Fibroblast of the aortic adventitia (primary cell): ENCODE measurements around the gene COL5A2. TPM values are rescaled to one million over a fixed set of nuclear protein-coding genes. Genes with fewer than 3 reads are reported as not detected.
A peak's percentile ranks its signal among the peaks of the same experiment; 100 is the strongest.

ENCODE experiments used
- DNase-seq: peaks from one replicate; pipeline ENCODE4 v3.0.0-alpha.2; 2010; ENCODE audit warnings: low read depth
- H3K4me3 ChIP-seq: 2 replicates; pipeline ENCODE4 v1.5.1; 2011; ENCODE audit warnings: low read depth, mild to moderate bottlenecking, control low read depth, low read length, moderate library complexity
- small RNA-seq: library from RNA; depleted of rRNA; stranded (forward); fragments of <200 nt; gene quantifications from one replicate; pipeline ENCODE3, GENCODE V24; 2012
- total RNA-seq: library from RNA; depleted of rRNA; stranded (reverse); fragments of >200 nt; gene quantifications from 2 replicates; pipeline ENCODE4 v1.2.3, GENCODE V29; 2012; ENCODE audit warnings: low replicate concordance
- TF ChIP-seq, protein P1 (sequence below): IDR thresholded peaks from 2 replicates; pipeline ENCODE4 v1.5.1; 2011; ENCODE audit warnings: mild to moderate bottlenecking, low read length, control low read depth, inconsistent platforms; ENCODE audit not compliant: insufficient read depth

Gene COL5A2
- total RNA-seq, 1 donor = 133 TPM

DNA sequence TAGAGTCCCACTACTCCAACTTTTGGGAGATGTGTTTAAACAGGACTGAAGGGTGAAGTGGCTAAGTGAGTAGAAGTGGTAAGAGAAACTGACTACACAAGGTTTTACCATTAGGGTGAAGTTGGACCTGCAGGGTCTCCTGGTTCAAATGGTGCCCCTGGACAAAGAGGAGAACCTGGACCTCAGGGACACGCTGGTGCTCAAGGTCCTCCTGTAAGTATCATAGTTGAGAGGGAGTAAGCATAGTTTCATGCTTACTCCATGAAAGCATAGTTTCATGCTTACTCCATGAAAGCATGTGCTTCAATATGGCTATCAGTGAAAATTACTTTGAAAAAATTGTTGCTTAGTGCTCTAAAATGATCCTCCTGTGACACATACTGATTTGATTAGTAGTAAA lies 186.3 kb downstream of the COL5A2 start:
- TF ChIP-seq, protein P1, sequence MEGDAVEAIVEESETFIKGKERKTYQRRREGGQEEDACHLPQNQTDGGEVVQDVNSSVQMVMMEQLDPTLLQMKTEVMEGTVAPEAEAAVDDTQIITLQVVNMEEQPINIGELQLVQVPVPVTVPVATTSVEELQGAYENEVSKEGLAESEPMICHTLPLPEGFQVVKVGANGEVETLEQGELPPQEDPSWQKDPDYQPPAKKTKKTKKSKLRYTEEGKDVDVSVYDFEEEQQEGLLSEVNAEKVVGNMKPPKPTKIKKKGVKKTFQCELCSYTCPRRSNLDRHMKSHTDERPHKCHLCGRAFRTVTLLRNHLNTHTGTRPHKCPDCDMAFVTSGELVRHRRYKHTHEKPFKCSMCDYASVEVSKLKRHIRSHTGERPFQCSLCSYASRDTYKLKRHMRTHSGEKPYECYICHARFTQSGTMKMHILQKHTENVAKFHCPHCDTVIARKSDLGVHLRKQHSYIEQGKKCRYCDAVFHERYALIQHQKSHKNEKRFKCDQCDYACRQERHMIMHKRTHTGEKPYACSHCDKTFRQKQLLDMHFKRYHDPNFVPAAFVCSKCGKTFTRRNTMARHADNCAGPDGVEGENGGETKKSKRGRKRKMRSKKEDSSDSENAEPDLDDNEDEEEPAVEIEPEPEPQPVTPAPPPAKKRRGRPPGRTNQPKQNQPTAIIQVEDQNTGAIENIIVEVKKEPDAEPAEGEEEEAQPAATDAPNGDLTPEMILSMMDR = no peak
- no peak for DNase-seq
- H3K4me3 ChIP-seq = no peak overlapping the region

DNA sequence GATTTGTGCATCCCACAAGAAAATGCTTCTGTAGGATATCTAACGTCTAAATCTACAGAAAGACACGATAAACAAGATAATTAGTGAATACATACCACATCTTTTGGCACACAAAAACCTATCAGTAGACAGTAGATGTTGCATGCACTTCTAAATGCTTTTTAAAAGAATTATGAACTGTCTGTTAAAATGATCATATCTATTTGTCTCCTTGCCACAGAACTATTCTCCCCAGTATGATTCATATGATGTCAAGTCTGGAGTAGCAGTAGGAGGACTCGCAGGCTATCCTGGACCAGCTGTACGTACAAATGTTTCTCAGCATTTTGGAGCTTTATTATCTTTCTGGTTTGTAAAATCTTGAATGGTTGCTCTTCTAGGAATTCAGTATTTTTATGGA lies 192.7 kb downstream of the COL5A2 start:
- peak; percentile 72 for DNase-seq
- no peak overlapping the region for H3K4me3 ChIP-seq
- TF ChIP-seq, protein P1 = no peak

DNA sequence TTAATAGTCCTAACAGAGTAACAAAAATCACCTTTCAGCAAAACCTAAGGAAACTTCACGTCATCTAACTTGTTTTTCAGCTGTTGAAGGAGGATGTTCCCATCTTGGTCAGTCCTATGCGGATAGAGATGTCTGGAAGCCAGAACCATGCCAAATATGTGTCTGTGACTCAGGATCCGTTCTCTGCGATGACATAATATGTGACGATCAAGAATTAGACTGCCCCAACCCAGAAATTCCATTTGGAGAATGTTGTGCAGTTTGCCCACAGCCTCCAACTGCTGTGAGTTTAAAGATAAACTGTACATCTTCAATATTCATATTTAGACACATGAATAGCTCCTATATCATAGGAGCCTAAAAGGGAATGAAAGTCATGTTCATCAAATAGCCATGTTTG lies 194.9 kb downstream of the COL5A2 start:
- H3K4me3 ChIP-seq = peak overlapping the region; percentile 40
- TF ChIP-seq, protein P1 = no peak
- peak; percentile 97 for DNase-seq

DNA sequence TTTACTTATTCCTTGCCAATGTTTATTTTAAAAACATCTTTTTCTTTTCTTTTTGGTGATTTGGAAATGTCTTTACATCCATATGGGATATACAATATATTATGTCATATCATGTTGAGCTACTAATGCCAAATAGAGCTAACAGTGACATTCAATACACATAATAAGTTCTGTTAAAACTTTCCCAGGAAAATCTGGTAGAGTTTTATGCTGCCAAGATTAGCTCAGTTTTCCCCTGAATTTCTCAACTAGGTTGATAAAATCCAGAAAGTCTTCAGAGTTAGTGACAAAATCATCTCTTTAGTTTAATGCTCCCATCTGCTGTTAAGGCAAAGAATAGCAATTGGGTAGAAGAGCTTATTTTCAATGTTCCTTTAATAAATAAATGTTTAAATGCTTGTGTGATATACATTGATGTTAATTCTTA lies 195.5 kb downstream of the COL5A2 start:
- TF ChIP-seq, protein P1 = peak; percentile 48
- DNase-seq = peak; percentile 88
- H3K4me3 ChIP-seq = peak overlapping the region; percentile 1

DNA sequence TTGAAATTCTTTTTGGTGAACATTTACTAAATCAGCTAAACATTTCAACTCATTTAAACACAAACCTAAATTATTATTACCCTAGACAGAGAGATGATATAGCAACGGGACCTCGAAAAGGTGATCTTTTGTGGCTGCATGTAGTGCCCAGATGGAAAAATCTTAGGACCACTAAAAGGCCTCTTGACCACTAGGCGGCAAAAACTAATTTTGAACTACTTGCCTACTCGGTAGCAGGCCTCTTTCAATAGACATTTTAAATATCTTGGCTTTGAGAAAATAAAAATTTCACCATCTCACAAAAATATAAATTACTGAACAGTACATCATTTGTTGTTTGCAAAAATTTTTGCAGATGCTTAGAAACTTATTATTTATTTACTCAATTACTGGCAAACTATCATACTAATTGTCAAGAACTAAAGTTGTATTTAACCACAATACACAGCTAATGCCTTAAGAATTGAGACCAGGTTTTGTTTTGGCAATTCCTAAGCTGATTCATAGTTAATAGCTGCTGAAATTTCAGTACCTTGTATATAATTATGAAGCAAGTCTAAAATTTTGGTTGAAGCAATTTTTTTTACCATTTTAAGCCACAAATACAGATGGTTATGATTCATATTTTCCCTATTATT lies 196.0 kb downstream of the COL5A2 start:
- peak overlapping the region; percentile 52 for H3K4me3 ChIP-seq

More for the DNA sequence above, 196.0 kb downstream of the COL5A2 start:
- TF ChIP-seq, protein P1 = peak; percentile 59
- peak; percentile 83 for DNase-seq

Small RNA genes lying within 50 kb of the gene (small RNA-seq; reads per million reads assigned to genes)
- 1.5 reads per million, percentile 54 among the genes with 10 or more reads in this experiment for gene MIR3129

Other genes starting within 250 kb of the COL5A2 start
- gene COL3A1, start 205.4 kb downstream of the COL5A2 start, total RNA-seq = 1,653 and 14,045 TPM in 2 replicates